ENCODE data around the gene EVA1B. TPM values are rescaled to one million over a fixed set of nuclear protein-coding genes. Genes with fewer than 3 reads are reported as not detected.

The EVA1B gene, protein sequence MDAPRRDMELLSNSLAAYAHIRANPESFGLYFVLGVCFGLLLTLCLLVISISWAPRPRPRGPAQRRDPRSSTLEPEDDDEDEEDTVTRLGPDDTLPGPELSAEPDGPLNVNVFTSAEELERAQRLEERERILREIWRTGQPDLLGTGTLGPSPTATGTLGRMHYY
- total RNA-seq, result 47.3 and 56.6 TPM in 2 replicates

GRCh38 chr1:36323636-36324352 lies at the start of gene EVA1B:
TSS of gene EVA1B (minus strand) at chr1:36323645. CDS start at chr1:36323037, 608 bp downstream.

DNA sequence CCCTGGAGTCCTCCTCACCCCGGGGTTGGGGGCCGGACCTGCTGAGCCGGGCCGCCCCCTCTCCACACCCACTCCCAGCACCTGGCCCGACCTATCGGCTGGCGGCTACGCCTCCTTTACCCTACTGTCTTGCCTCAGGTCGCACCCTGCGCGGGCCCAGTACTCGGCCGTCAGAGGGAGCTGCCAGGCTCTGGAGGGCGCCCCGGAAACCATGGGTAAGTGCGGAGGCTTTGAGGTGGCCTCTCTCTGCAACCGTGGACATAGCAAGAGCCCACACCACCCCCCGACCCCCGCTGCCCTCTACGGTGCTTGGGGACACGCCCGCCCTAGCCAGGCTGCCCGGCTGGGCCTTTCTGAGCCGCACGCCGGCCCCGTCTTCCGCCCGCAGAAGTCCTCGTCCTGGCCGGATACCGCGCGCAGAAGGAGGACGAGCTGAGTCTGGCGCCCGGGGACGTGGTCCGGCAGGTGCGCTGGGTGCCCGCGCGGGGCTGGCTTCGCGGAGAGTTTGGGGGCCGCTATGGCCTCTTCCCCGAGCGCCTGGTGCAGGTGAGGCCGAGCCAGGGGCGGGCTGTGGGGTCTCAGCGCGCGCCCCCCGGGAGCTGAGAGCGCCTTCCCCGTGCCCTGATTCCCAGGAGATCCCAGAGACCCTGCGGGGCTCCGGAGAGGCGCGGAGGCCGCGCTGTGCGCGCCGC lies 17.1 kb downstream of the EVA1B start, which contains the start of gene SH3D21:
Gene SH3D21 (plus strand): TSS at position 159 of the 692 bp plus-strand sequence. CDS start 53 bp downstream, at position 212.

Other genes with a start within 250 kb of the EVA1B start
- gene TEKT2, start 239.6 kb downstream of the EVA1B start, total RNA-seq, result under 0.01 TPM in 1 of 2 replicates, not detected in the other
- gene ADPRS, start 234.8 kb downstream of the EVA1B start, total RNA-seq, result 40.9 and 59.5 TPM in 2 replicates
- gene COL8A2, start 198.4 kb downstream of the EVA1B start, total RNA-seq, result 3.0 and 3.1 TPM in 2 replicates
- 82.5 and 123 TPM in 2 replicates for gene TRAPPC3, start 174.2 kb downstream of the EVA1B start, total RNA-seq
- 68.6 and 152 TPM in 2 replicates for gene MAP7D1, start 167.5 kb downstream of the EVA1B start, total RNA-seq
- gene THRAP3, start 99.2 kb downstream of the EVA1B start, total RNA-seq, result 80.2 and 86.5 TPM in 2 replicates
- 3.2 and 7.0 TPM in 2 replicates for gene SH3D21, start 17.3 kb downstream of the EVA1B start, total RNA-seq
- gene STK40, start 62.3 kb upstream of the EVA1B start, total RNA-seq, result 5.5 and 6.5 TPM in 2 replicates
- 8.4 and 8.5 TPM in 2 replicates for gene LSM10, start 74.3 kb upstream of the EVA1B start, total RNA-seq
- 6.3 and 12.6 TPM in 2 replicates for gene OSCP1, start 126.8 kb upstream of the EVA1B start, total RNA-seq
- 86.5 and 94.2 TPM in 2 replicates for gene MRPS15, start 140.7 kb upstream of the EVA1B start, total RNA-seq
- 0.24 TPM in 1 of 2 replicates, not detected in the other for gene CSF3R, start 159.3 kb upstream of the EVA1B start, total RNA-seq